Large intestine (tissue), 3 donors: ENCODE data around the gene FAM20B. TPM values are rescaled to one million over a fixed set of nuclear protein-coding genes. Genes with fewer than 3 reads are reported as not detected.

Source experiments
- DNase-seq, 2 donors: peaks; one replicate each; pipeline versions ENCODE4 v3.0.0 to v3.0.0-alpha.2; 2013
- H3K27ac ChIP-seq: one replicate; pipeline ENCODE4 v1.5.1; 2013; ENCODE audit warnings: low read length
- H3K27me3 ChIP-seq: 2 replicates; pipeline ENCODE4 v1.6.1; 2013; ENCODE audit warnings: low read length; ENCODE audit not compliant: control insufficient read depth, insufficient read depth
- H3K36me3 ChIP-seq: 2 replicates; pipeline ENCODE4 v1.6.1; 2013; ENCODE audit warnings: low read length; ENCODE audit not compliant: control insufficient read depth, insufficient read depth
- H3K4me1 ChIP-seq: one replicate; pipeline ENCODE4 v1.6.1; 2013; ENCODE audit warnings: low read length; ENCODE audit not compliant: control insufficient read depth, insufficient read depth
- H3K4me3 ChIP-seq: one replicate; pipeline ENCODE4 v1.5.1; 2013; ENCODE audit warnings: low read length
- H3K9me3 ChIP-seq: one replicate; pipeline ENCODE4 v1.6.1; 2013; ENCODE audit warnings: mild to moderate bottlenecking, low read depth, low read length, moderate library complexity; ENCODE audit not compliant: control insufficient read depth
- WGBS: methylation state at CpG from one replicate; pipeline ENCODE4 v1.1.5; 2013; ENCODE audit warnings: low lambda C conversion rate; ENCODE audit not compliant: insufficient coverage; 5-methylcytosine and 5-hydroxymethylcytosine counted together
- polyA plus RNA-seq: library from polyadenylated mRNA; unstranded; fragments of 120-200 nt; gene quantifications from one replicate; pipeline ENCODE4 v1.2.1, GENCODE V29; 2013

Gene FAM20B
- polyA plus RNA-seq, 1 donor, result 24.1 TPM

- H3K4me1 ChIP-seq, result no peaks in the 10 kb centered on the region
- H3K27me3 ChIP-seq, result no peaks in the 10 kb centered on the region
- peaks cover 55% of the 10 kb centered on the region for H3K36me3 ChIP-seq
- no peak for DNase-seq
- H3K9me3 ChIP-seq, result no peaks in the 10 kb centered on the region
- H3K4me3 ChIP-seq, result no peak overlapping the region
- no CpG with 5 or more reads among the region's 2 CpGs for WGBS
- no peak overlapping the region for H3K27ac ChIP-seq
These were observed 83.0 kb downstream of the FAM20B start for GRCh38 chr1:179108644-179109043.

- Histone ChIP-seq H3K4me1 (no peaks in the 10 kb centered on the region), H3K9me3 (no peaks in the 10 kb centered on the region), H3K4me3 (no peak overlapping the region), H3K36me3 (peaks cover 45% of the 10 kb centered on the region), H3K27me3 (no peaks in the 10 kb centered on the region), H3K27ac (no peak overlapping the region)
- no CpG with 5 or more reads among the region's 3 CpGs for WGBS
- DNase-seq, result no peak
These were observed 89.5 kb downstream of the FAM20B start for GRCh38 chr1:179115181-179115580.

GRCh38 chr1:179119513-179119912 lies 93.8 kb downstream of the FAM20B start:
- H3K4me3 ChIP-seq, result no peak overlapping the region
- H3K27me3 ChIP-seq, result no peaks in the 10 kb centered on the region
- H3K9me3 ChIP-seq, result no peaks in the 10 kb centered on the region
- no peaks in the 10 kb centered on the region for H3K4me1 ChIP-seq
- DNase-seq, result no peak
- peaks cover 37% of the 10 kb centered on the region for H3K36me3 ChIP-seq
- H3K27ac ChIP-seq, result no peak overlapping the region

- no peaks in the 10 kb centered on the region for H3K27me3 ChIP-seq
- no peak overlapping the region for H3K4me3 ChIP-seq
- H3K36me3 ChIP-seq, result peaks cover 38% of the 10 kb centered on the region
- H3K9me3 ChIP-seq, result no peaks in the 10 kb centered on the region
- WGBS, result 80% methylated on average over 1 of the region's 2 CpGs
- DNase-seq, result no peak
- H3K4me1 ChIP-seq, result no peaks in the 10 kb centered on the region
- H3K27ac ChIP-seq, result no peak overlapping the region
These were observed 95.0 kb downstream of the FAM20B start for GRCh38 chr1:179120736-179121135.

GRCh38 chr1:179121159-179121938 lies 95.7 kb downstream of the FAM20B start:
- no peak overlapping the region for H3K27ac ChIP-seq
- no peaks in the 10 kb centered on the region for H3K4me1 ChIP-seq
- WGBS, result 90% methylated on average over 2 of the region's 7 CpGs
- H3K9me3 ChIP-seq, result no peaks in the 10 kb centered on the region
- H3K27me3 ChIP-seq, result no peaks in the 10 kb centered on the region
- H3K36me3 ChIP-seq, result peaks cover 40% of the 10 kb centered on the region
- peak in 1 of 2 donors; percentile 26 for DNase-seq
- no peak overlapping the region for H3K4me3 ChIP-seq

- Histone ChIP-seq H3K4me3 (no peak overlapping the region), H3K9me3 (no peaks in the 10 kb centered on the region), H3K27me3 (no peaks in the 10 kb centered on the region), H3K4me1 (no peaks in the 10 kb centered on the region), H3K36me3 (peaks cover 25% of the 10 kb centered on the region), H3K27ac (no peak overlapping the region)
- DNase-seq, result no peak
- WGBS, result no CpG with 5 or more reads among the region's 1 CpG
These were observed 99.2 kb downstream of the FAM20B start for GRCh38 chr1:179124873-179125272.

Other genes starting within 250 kb of the FAM20B start
- 11.0 TPM for gene ANGPTL1, start 154.8 kb upstream of the FAM20B start, polyA plus RNA-seq
- 19.6 TPM for gene TOR3A, start 56.2 kb downstream of the FAM20B start, polyA plus RNA-seq
- 8.7 TPM for gene ABL2, start 203.8 kb downstream of the FAM20B start, polyA plus RNA-seq